ENCODE measurements around the gene KCNQ1.

- TF ChIP-seq CTCF (IDR thresholded peaks at IDR 0.05) (no peak), EZH2 (IDR thresholded peaks at IDR 0.05; ENCODE audit: borderline replicate concordance, insufficient read depth, low read depth, low read length, poor library complexity, severe bottlenecking) (no peak)
Observed at GRCh38 chr11:2595204-2595603, 150.4 kb downstream of the KCNQ1 start.

Measured in B cell (primary cell).